ENCODE results near the gene PSMA3. TPM values are rescaled to one million over a fixed set of nuclear protein-coding genes. Genes with fewer than 3 reads are reported as not detected.

PSMA3 gene
- 126 and 147 TPM in 2 replicates for total RNA-seq

DNA sequence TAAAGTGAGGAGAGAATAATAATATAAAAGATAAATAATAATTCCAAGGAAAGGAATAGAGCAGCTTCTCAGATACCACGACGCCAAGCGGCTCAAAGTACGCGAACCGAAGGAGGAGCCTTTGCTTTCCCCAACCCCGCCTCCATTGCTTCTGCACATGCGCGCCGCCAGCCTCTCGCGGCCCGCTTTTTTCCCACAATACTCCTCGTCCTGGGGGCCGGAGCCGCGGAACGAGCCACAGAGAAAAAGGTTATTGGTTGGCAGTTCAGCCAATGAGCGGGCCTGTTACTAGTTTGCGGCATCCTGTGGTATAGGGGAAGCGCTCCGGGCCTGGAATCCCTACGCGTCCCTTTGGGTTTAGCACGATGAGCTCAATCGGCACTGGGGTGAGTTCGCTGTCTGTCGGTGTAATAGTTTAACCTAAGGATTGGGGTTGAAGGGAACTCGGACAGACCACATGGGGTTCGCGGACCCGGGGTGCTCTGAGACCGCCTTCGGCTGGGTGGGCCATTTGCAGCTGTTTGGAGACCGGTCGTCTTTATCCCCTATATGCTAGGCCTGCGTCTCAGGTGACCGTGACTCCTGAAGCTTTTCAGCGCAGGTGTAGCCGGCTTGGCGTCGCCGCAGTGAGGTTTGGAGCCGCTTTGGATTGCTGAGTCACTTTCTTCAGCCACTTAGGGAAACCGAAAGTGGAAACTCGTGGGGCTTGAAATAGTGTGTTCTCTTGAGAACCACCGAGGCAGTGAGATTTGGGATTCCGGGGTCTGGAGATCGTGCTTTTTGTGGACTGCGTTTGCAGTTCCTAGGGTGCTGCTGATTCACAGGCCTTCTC lies at the start of gene PSMA3:
Gene PSMA3 (plus strand): TSS at position 288 of the 832 bp plus-strand sequence. CDS start 78 bp downstream, at position 366.

DNA sequence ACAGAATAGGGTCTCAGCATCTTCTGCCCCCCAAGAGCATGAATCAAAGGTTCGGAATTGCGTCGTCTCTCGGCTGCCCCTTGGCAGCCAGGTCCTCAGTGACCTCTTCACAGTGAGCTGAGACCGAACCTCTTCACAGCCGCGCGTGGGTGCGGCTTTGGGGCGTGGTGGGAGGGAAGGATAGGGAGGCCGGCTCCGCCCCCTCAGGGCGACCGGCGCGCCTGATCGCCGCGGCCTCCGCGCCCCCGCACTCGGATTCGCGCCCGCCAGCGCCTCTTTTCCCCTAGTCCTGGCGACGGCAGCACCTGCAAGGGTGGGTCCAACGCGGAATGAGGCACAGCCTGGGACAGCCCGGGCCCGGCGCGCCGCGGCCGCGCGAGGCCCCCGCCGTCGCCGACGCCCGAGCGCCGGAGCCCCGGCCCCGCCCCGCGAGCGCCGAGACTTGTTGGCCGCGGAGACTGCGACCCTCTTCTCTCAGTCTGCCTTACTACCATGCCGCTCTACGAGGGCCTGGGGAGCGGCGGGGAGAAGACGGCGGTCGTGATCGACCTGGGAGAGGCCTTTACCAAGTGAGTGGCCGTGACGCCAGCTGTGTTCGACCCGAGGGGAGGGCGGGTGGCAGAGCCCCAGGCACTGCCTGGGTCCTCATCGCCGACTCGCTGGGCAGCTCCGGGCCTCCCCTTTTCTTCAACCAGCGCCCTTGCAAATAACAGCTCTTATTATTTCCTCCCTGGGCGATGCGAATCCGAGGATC lies 44.7 kb upstream of the PSMA3 start, which contains the start of gene ACTR10:
Gene ACTR10 (plus strand): TSS at position 424 of the 754 bp plus-strand sequence. CDS start 69 bp downstream, at position 493.

DNA sequence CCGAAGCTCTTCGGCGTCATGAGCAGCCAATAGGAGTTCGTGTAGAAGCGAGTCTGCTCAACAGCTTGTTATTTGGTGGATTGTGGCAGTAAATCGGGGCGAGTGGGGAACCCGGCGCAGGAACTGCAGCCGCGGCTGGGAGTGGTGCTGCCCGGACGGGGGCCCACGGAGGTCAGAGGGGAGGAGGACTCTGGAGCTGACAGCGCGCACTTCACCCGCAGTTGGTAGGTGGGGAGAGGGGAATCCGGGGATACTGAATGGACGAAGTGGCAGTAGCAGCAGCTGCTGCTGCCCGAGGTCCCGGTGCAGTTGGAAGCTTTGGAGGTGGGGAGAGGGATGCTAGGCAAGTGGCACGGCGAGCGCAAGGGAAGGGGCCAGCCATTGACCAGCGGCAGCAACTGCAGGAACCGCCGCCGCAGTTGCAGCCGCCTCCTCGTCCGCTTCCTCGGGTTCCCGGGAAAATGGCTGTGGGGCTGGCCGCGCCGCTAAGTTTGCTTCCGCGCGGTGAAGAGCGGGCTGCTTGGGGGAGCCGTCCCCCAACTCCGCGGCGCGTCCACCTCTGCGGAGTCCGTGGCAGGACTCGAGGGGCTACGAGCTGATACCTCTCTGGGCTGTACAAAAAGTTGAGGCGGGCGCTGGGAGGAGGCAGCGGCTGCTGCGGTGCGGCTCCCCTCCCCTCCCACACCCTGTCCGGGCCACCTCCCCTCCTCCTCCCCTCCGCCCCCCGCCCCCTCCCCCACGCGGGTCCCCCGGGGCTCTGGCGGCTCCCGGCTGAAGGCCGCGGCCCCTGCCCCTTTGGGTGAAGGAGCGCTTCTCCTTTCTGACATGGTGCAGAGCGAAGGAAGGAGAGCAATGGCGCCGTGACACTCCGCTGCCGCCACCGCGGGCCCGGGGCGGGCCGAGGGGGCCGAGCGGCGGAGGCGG lies 54.1 kb downstream of the PSMA3 start, which contains the start of gene ARID4A:
Gene ARID4A (plus strand): TSS at position 79 of the 924 bp plus-strand sequence. CDS start 1,300 bp downstream, outside the sequence.

Other genes starting within 250 kb of the PSMA3 start
- 0.74 and 1.0 TPM in 2 replicates for gene ARMH4, start 92.6 kb upstream of the PSMA3 start, total RNA-seq
- gene ACTR10, start 44.7 kb upstream of the PSMA3 start, total RNA-seq, result 49.8 and 75.5 TPM in 2 replicates
- gene ARID4A, start 53.7 kb downstream of the PSMA3 start, total RNA-seq, result 2.0 and 2.1 TPM in 2 replicates
- not detected in 2 replicates for gene TOMM20L, start 151.1 kb downstream of the PSMA3 start, total RNA-seq
- gene TIMM9, start 182.7 kb downstream of the PSMA3 start, total RNA-seq, result 51.9 and 78.2 TPM in 2 replicates
- 22.6 and 26.4 TPM in 2 replicates for gene KIAA0586, start 182.9 kb downstream of the PSMA3 start, total RNA-seq

All from bronchus fibroblast of lung (primary cell).